ENCODE results near the gene SLC7A8.

GRCh38 chr14:23125011-23125410, 58.4 kb downstream of the SLC7A8 start:
- no peak for TF ChIP-seq CTCF (IDR thresholded peaks at IDR 0.05)
- TF ChIP-seq POLR2A (IDR thresholded peaks at IDR 0.05): no peak

Measured in testis (tissue), 2 donors.